ENCODE results near the gene LKAAEAR1.

LKAAEAR1 gene

GRCh38 chr20:64084685-64085152 lies 521 bp upstream of the LKAAEAR1 start:
- DNase-seq (ENCODE audit: extremely low spot score): no peak
- POLR2A ChIA-PET: no interaction called here

GRCh38 chr20:64083378-64083803 lies 807 bp downstream of the LKAAEAR1 start:
- CTCF ChIA-PET: interaction anchor here (0.7 to 2.2 kb wide), 13 partner anchors 13 to 103 kb away, joined by 3 to 13 read pairs (median 6); partner anchors contain the start of gene PRPF6
- POLR2A ChIA-PET: interaction anchor here (0.5 kb wide), 1 partner anchor 574 kb away, joined by 5 read pairs; no protein-coding TSS in a partner anchor
- TF ChIP-seq, protein P1, sequence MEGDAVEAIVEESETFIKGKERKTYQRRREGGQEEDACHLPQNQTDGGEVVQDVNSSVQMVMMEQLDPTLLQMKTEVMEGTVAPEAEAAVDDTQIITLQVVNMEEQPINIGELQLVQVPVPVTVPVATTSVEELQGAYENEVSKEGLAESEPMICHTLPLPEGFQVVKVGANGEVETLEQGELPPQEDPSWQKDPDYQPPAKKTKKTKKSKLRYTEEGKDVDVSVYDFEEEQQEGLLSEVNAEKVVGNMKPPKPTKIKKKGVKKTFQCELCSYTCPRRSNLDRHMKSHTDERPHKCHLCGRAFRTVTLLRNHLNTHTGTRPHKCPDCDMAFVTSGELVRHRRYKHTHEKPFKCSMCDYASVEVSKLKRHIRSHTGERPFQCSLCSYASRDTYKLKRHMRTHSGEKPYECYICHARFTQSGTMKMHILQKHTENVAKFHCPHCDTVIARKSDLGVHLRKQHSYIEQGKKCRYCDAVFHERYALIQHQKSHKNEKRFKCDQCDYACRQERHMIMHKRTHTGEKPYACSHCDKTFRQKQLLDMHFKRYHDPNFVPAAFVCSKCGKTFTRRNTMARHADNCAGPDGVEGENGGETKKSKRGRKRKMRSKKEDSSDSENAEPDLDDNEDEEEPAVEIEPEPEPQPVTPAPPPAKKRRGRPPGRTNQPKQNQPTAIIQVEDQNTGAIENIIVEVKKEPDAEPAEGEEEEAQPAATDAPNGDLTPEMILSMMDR (IDR thresholded peaks at IDR 0.05; ENCODE audit: control extremely low read depth, extremely low read depth, low read depth, missing control alignments): peak; percentile 88
- peak; percentile 79 for DNase-seq (ENCODE audit: extremely low spot score)

More at GRCh38 chr20:64084685-64085152, 521 bp upstream of the LKAAEAR1 start:
- CTCF ChIA-PET: interaction anchor here (0.8 to 2.6 kb wide), 6 partner anchors 9 to 588 kb away, joined by 3 to 12 read pairs (median 8); no protein-coding TSS in a partner anchor
- TF ChIP-seq, protein P1 (IDR thresholded peaks at IDR 0.05; ENCODE audit: control extremely low read depth, extremely low read depth, low read depth, missing control alignments): no peak

DNA sequence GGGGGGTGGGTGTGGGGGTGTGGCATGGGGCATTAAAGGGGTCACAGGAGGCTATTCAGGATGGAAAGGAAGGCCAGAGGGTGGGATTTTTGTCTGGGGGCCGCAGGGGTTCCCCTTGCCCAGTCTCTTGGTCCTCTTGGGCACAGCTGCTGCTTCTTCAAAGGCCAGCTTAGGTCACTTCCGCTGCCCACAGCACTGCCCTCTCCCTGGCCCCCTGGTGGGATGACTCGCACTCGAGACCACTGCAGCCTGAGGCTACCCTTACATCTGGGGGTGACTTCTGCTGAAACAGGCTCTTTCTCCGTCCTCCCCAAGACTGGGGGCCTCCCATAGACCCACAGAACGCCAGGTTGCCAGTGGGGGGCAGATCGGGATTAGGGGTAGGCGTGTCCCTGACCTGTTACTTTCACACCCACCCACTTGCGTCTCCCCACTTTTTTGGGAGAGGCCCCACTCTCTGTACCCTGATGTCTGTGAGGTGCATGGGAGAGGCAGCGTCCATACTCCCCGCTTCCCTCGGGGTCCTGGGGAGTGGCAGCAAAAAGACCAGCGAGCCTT lies 1.3 kb downstream of the LKAAEAR1 start:
- CTCF ChIA-PET: interaction anchor here (1.0 to 2.2 kb wide), 11 partner anchors 13 to 103 kb away, joined by 3 to 13 read pairs (median 6); partner anchors contain the start of gene PRPF6
- POLR2A ChIA-PET: interaction anchor here (0.5 kb wide), 1 partner anchor 573 kb away, joined by 5 read pairs; no protein-coding TSS in a partner anchor
- TF ChIP-seq, protein P1 (IDR thresholded peaks at IDR 0.05; ENCODE audit: control extremely low read depth, extremely low read depth, low read depth, missing control alignments): no peak
- no peak for DNase-seq (ENCODE audit: extremely low spot score)

DNA sequence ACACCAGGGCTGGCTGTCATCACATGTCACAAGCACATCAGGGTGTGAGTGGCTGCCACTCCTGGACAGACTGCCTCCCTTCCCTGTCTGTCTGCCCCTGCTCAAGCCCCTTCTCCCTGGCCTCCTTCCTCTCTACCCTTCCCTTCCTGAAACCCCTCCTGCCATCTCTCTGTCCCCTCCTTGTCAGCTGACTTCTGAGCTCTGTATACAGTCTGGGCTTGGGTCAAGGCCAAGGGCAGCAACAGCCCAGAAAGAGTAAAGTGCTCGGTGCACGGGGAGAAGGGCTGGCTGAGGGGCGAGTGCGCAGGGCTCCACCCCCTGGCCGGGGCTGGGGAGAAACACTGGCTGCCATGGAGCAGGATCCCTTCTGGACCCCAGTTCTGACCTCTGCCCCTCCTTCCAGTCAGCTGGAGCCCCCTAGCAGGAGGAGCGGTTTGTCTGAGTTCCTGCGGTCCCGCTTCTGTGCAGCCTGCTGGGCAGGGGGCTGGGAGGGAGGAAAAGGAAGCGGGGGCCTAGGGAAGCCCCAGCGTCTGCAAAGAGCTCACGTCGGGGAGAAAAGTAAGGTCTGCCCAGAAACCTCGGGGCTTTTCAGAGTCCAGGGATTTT lies 2.0 kb downstream of the LKAAEAR1 start:
- DNase-seq (ENCODE audit: extremely low spot score): no peak
- CTCF ChIA-PET: interaction anchor here (1.6 to 3.7 kb wide), 7 partner anchors 12 to 68 kb away, joined by 5 to 24 read pairs (median 7); no protein-coding TSS in a partner anchor
- POLR2A ChIA-PET: no interaction called here
- TF ChIP-seq, protein P1 (IDR thresholded peaks at IDR 0.05; ENCODE audit: control extremely low read depth, extremely low read depth, low read depth, missing control alignments): no peak

DNA sequence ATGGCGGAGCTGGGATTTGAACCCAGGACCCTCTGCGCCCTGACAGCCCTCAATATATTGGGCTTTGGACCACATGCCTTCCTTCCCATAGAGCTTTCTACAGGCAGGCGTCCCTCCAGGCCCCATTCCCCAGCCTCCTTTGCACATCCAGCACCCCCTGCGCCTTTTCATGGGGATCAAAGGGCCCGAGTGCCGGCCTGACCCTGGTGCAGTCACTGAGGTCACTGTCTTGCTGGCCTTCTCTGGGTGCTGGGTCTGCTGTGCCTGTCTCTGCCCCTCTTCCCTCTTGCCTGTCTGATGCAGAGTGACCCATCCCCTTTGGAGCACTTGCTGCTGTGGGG lies 2.6 kb downstream of the LKAAEAR1 start:
- TF ChIP-seq, protein P1 (IDR thresholded peaks at IDR 0.05; ENCODE audit: control extremely low read depth, extremely low read depth, low read depth, missing control alignments): no peak
- DNase-seq (ENCODE audit: extremely low spot score): no peak
- POLR2A ChIA-PET: no interaction called here
- CTCF ChIA-PET: interaction anchor here (1.1 to 3.7 kb wide), 5 partner anchors 21 to 101 kb away, joined by 3 to 24 read pairs (median 5); partner anchors contain the start of gene PRPF6

DNA sequence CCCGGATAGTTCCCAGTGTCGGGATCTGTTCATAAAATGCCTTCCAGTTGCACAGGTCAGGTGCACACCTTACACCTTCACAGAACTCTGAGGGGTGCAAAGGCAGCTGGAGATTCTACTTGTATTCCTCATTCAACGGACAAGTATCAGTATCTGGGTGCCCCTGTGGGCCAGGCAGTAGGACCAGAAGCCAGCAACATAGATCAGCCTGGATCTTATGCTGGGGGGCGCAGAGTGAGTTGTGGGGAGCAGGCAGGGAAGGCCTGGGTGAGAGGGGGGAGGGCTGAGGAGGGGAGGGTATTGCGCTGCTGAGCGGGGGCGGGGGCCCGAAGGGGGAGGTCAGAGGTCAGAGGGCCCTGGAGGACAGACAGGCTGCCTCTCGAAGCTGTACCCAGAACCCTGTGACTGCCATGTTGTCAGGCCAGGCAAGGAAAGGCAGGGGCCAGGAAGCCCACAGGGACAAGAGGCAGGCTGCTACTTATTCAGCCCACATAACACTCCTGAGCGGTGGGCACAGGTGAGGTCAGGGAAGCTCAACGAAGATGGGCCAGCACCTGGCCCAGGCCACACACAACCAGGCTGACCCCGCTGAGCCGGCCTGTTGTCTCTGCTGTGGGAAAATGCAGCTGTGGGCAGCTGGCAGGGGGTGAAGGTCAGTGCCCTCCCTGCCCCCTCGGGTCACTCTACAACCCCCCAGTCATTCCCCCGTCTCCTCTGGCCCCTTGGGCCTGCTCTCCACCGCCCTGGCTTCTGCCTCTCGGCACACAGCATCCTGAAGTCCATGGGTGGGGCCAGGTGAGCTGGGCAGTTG lies 3.2 kb downstream of the LKAAEAR1 start:
- ChIA-PET POLR2A (no interaction called here), CTCF (interaction anchor here (1.1 to 3.7 kb wide), 6 partner anchors 22 to 100 kb away, joined by 3 to 24 read pairs (median 6); partner anchors contain the start of gene PRPF6)
- DNase-seq (ENCODE audit: extremely low spot score): no peak
- TF ChIP-seq, protein P1 (IDR thresholded peaks at IDR 0.05; ENCODE audit: control extremely low read depth, extremely low read depth, low read depth, missing control alignments): no peak

All from GM10248 (cell line).